HG03108 (cell line): ENCODE data around the gene SSMEM1.
"Not testable (repeated sequence)": the region's sequence is repeated elsewhere in the genome, so short reads cannot be mapped to it uniquely, and the experiment has no call there.

Source experiments
- ATAC-seq: cut with Tn5 transposase; IDR thresholded peaks from one replicate; pipeline ENCODE4 v1.9.1; 2021; ENCODE audit warnings: moderate library complexity; ENCODE audit not compliant: unreplicated experiment

SSMEM1 gene

DNA sequence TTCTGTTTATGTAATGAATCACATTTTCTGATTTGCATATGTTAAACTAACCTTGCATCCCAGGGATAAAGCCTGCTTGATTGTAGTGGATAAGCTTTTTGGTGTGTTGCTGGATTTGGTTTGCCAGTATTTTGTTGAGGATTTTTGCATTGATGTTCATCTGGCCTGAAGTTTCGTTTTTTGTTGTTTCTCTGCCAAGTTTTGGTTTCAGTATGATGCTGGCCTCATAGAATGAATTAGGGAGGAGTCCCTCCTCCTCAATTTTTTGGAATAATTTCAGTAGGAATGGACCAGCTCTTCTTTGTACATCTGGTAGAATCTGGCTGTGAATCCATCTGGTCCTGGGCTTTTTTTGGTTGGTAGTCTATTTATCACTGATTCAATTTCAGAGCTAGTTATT, 35.8 kb downstream of the SSMEM1 start:
- ATAC-seq, result not testable (repeated sequence)

DNA sequence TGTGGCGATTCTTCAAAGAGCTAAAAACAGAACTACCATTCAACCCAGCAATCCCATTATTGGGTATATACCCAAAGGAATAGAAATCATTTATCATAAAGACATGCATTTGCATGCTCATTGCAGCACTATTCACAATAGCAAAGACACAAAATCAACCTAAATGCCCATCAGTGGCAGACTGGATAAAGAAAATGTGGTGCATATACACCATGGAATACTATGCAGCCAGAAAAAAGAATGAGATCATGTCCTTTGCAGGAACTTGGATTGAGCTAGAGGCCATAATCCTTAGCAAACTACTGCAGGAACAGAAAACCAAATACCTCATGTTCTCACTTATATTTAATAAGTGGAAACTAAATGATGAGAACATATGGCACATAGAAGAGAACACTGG, 38.8 kb downstream of the SSMEM1 start:
- not testable (repeated sequence) for ATAC-seq

DNA sequence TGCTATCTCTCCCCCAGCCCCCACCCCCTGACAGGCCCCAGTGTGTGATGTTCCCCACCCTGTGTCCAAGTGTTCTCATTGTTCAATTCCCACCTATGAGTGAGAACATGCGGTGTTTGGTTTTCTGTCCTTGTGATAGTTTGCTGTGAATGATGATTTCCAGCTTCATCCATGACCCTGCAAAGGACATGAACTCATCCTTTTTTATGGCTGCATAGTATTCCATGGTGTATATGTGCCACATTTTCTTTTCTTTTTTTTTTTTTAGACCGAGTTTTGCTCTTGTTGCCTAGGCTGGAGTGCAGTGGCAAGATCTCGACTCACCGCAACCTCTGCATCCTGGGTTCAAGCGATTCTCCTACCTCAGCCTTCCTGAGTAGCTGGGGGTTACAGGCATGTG, 41.2 kb downstream of the SSMEM1 start:
- not testable (repeated sequence) for ATAC-seq

DNA sequence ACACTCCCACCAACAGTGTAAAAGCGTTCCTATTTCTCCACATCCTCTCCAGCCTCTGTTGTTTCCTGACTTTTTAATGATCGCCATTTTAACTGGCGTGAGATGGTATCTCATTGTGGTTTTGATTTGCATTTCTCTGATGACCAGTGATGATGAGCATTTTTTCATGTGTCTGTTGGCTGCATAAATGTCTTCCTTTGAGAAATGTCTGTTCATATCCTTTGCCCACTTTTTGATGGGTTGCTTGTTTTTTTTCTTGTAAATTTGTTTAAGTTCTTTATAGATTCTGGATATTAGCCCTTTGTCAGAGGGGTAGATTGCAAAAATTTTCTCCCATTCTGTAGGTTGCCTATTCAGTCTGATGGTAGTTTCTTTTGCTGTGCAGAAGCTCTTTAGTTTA, 42.0 kb downstream of the SSMEM1 start:
- not testable (repeated sequence) for ATAC-seq

DNA sequence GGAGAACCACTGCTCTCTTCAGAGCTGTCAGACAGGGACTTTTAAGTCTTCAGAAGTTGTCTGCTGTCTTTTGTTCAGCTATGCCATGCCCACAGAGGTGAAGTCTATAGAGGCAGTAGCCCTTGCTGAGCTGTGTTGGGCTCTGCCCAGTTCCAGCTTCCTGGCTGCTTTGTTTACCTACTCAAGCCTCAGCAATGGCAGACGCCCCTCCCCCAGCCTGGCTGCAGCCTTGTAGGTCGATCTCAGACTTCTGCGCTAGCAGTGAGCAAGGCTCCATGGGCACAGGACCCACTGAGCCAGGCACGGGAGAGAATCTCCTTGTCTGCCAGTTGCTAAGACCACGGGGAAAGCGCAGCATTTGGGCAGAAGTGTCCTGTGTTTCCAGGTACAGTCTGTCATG, 46.9 kb downstream of the SSMEM1 start:
- ATAC-seq, result no peak

DNA sequence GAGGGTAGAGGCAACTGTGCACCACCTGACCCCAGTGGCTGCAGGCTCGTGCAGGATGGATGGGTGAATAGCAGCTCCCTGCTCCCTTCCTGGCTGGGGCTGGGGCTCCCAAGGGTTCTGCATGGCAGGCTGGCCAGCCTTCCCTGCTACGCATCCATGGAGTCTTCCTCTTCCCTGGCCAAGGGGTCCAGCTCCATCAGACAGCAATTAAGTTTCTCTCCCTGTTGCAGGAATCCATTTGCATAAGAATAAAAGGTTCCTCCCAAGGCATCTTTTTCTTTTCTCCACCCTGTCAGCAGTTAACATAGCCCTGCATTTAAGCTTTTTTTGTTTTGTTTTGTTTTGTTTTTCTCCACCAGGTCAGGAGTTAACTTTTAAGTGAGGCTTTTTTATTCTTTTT, 49.0 kb downstream of the SSMEM1 start:
- no peak for ATAC-seq

DNA sequence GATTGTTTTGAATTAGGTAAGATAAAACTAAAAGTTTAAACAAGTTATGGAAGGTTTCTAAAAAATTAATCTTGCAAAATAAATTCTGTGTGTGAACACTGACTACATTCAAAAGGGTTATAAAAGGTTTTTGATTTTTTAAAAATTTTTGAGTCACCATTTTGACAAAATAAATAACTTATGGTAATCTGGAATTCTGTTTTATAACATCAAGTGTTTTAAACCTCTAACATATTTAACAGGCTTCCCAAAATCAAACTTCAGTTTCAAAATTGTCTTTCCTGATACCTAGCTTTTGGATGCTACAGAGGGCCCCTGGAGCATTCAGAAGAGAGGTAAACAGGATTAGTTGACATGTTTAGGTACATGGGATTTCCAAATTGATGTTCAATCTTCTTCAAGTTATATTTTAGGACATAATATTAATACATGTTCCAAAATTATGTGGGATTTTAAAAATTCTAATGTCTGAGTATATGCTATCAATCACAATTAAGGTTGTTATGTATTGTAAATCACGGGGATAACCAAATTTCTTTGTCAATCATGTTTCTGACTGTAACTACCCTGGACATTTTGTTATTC, 50.9 kb downstream of the SSMEM1 start:
- ATAC-seq, result no peak

DNA sequence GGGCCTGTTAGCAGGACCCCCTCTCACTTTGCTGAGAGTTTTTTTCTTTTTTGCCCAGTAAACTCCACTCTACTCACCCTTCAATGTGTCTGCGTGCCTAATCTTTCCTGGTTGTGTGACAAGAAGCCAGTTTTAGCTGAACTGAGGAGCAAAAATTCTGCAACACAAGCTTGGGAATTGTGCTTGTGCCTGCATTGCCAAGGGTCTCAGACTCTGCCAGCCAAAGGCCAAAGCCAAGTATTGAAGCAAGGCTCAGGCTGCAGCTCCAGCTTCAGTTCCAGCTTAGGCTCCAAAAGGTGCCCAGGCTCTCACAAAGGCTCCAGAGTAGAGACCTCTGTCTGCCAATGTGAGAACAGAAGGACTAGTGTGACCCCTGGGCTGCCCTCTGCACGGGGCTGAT, 54.8 kb downstream of the SSMEM1 start:
- ATAC-seq, result no peak

DNA sequence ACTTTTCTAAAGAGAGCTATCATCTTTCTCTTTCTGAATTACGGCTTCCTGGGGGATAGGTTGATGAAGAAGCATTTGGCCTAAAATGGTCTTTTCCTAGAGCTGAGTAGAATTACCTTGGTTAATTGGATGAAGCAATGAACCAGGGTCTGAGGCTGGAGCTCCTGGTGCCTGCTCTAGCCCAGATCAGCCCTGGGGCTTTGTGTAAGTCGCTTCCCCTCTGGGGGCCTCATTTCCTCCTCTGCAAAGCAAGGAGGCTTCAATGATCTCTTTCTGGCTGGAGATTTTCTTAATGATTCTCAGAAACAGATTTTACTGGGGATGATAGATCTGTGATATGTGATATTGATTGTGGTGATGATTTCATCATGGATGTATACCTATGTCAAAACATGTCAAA, 55.5 kb downstream of the SSMEM1 start:
- no peak for ATAC-seq
